Tibial nerve (tissue), 4 donors: ENCODE data around the gene SLC16A12. TPM values are rescaled to one million over a fixed set of nuclear protein-coding genes. Genes with fewer than 3 reads are reported as not detected.
A peak's percentile ranks its signal among the peaks of the same experiment; 100 is the strongest.

Experiments used
- DNase-seq, 2 donors: peaks; one replicate each; pipeline ENCODE4 v3.0.0-alpha.2; 2019; ENCODE audit warnings: low spot score in 2 of 2
- H3K27ac ChIP-seq, 4 donors: fragments of 200-600 bp; sonication (generic) in 3 of 4; one replicate each; pipeline ENCODE4 v1.5.1; 2017 to 2019; ENCODE audit warnings: mild to moderate bottlenecking in 1 of 4
- H3K27me3 ChIP-seq, 2 donors: fragments of 200-600 bp; sonication (generic) in 1 of 2; one replicate each; pipeline versions ENCODE4 v1.5.1 to v1.6.0; 2017 to 2019
- H3K36me3 ChIP-seq, 3 donors: fragments of 200-600 bp; sonication (generic); one replicate each; pipeline ENCODE4 v1.5.1; 2018 to 2019
- H3K4me1 ChIP-seq, 4 donors: fragments of 200-600 bp; sonication (generic) in 3 of 4; one replicate each; pipeline ENCODE4 v1.5.1; 2017 to 2019
- H3K4me3 ChIP-seq, 4 donors: fragments of 200-600 bp; sonication (generic) in 3 of 4; one replicate each; pipeline ENCODE4 v1.5.1; 2017 to 2019; ENCODE audit warnings: mild to moderate bottlenecking in 1 of 4, moderate library complexity in 1 of 4
- H3K9me3 ChIP-seq, 4 donors: fragments of 200-600 bp; sonication (generic) in 3 of 4; one replicate each; pipeline ENCODE4 v1.5.1; 2017 to 2019
- CTCF ChIP-seq, 5 experiments: fragments of 200-600 bp in 3 of 5; fragments of 450-650 bp in 2 of 5; sonication (generic) in 3 of 5; IDR thresholded peaks; one replicate each; pipeline ENCODE4 v1.5.1; 2016 to 2019; ENCODE audit warnings: antibody characterized with exemption in 5 of 5, mild to moderate bottlenecking in 3 of 5, moderate library complexity in 2 of 5
- EP300 ChIP-seq, 2 donors: sonication (generic); formaldehyde crosslinking; IDR thresholded peaks; one replicate each; pipeline ENCODE4 v1.6.1; 2017; ENCODE audit warnings: antibody characterized with exemption in 2 of 2, mild to moderate bottlenecking in 1 of 2
- POLR2A ChIP-seq, 2 donors: fragments of 450-650 bp; IDR thresholded peaks; one replicate each; pipeline ENCODE4 v1.6.1; 2017; ENCODE audit warnings: antibody characterized with exemption in 2 of 2, mild to moderate bottlenecking in 2 of 2, moderate library complexity in 2 of 2
- WGBS, 2 donors: methylation state at CpG; one replicate each; pipeline ENCODE4 v1.1.5; 2018; 5-methylcytosine and 5-hydroxymethylcytosine counted together
- total RNA-seq, 4 donors: library from RNA; depleted of rRNA; stranded (reverse); fragments of >200 nt; gene quantifications; one replicate each; pipeline ENCODE4 v1.1.0, GENCODE V29; 2016

SLC16A12 gene
- total RNA-seq, 4 donors from 2014 or later: 25.8 to 45.4 (median 42.8) TPM

- Histone ChIP-seq H3K27me3 (no peaks in the 10 kb centered on the region), H3K27ac (peak overlapping the region in 2 of 4 donors; percentile 63 to 76), H3K4me1 (peaks cover 0 to 33% (median 0%) of the 10 kb centered on the region in 4 donors), H3K36me3 (no peaks in the 10 kb centered on the region), H3K4me3 (no peak overlapping the region), H3K9me3 (no peaks in the 10 kb centered on the region)
- TF ChIP-seq CTCF (IDR thresholded peaks at IDR 0.05): no peak
- TF ChIP-seq EP300 (IDR thresholded peaks at IDR 0.05): peak in 1 of 2 donors; percentile 41
- TF ChIP-seq POLR2A (IDR thresholded peaks at IDR 0.05): no peak
- 62 to 76% methylated on average over 3 of the region's 3 CpGs for WGBS, 2 donors
- DNase-seq: no peak
These were observed 40.8 kb downstream of the SLC16A12 start for GRCh38 chr10:89494575-89494974.

- TF ChIP-seq EP300 (IDR thresholded peaks at IDR 0.05) (no peak), CTCF (IDR thresholded peaks at IDR 0.05) (no peak), POLR2A (IDR thresholded peaks at IDR 0.05) (no peak)
- 35 to 40% methylated on average over 5 of the region's 5 CpGs for WGBS, 2 donors
- Histone ChIP-seq H3K4me1 (peaks cover 0 to 33% (median 0%) of the 10 kb centered on the region in 4 donors), H3K27ac (peak overlapping the region in 2 of 4 donors; percentile 63 to 76), H3K36me3 (no peaks in the 10 kb centered on the region), H3K9me3 (no peaks in the 10 kb centered on the region), H3K4me3 (no peak overlapping the region), H3K27me3 (no peaks in the 10 kb centered on the region)
- DNase-seq: no peak
These were observed 41.3 kb downstream of the SLC16A12 start for GRCh38 chr10:89494068-89494467.

GRCh38 chr10:89491932-89492331, 43.5 kb downstream of the SLC16A12 start:
- H3K27me3 ChIP-seq: no peaks in the 10 kb centered on the region
- H3K4me3 ChIP-seq: no peak overlapping the region
- WGBS, 2 donors: 87 to 94% methylated on average over 2 of the region's 2 CpGs
- H3K27ac ChIP-seq: no peak overlapping the region
- no peak for DNase-seq
- H3K36me3 ChIP-seq: no peaks in the 10 kb centered on the region
- H3K4me1 ChIP-seq: peaks cover 0 to 33% (median 0%) of the 10 kb centered on the region in 4 donors
- no peaks in the 10 kb centered on the region for H3K9me3 ChIP-seq
- TF ChIP-seq EP300 (IDR thresholded peaks at IDR 0.05) (no peak), CTCF (IDR thresholded peaks at IDR 0.05) (no peak), POLR2A (IDR thresholded peaks at IDR 0.05) (no peak)

- TF ChIP-seq EP300 (IDR thresholded peaks at IDR 0.05) (no peak), POLR2A (IDR thresholded peaks at IDR 0.05) (no peak), CTCF (IDR thresholded peaks at IDR 0.05) (no peak)
- 79 to 81% methylated on average over 4 of the region's 4 CpGs for WGBS, 2 donors
- peaks cover 0 to 33% (median 0%) of the 10 kb centered on the region in 4 donors for H3K4me1 ChIP-seq
These were observed 44.6 kb downstream of the SLC16A12 start for GRCh38 chr10:89490596-89491335.

GRCh38 chr10:89482256-89482655, 53.1 kb downstream of the SLC16A12 start:
- Histone ChIP-seq H3K4me3 (no peak overlapping the region), H3K36me3 (no peaks in the 10 kb centered on the region), H3K27ac (peak overlapping the region; percentile 60 to 91 (median 78)), H3K9me3 (no peaks in the 10 kb centered on the region), H3K27me3 (no peaks in the 10 kb centered on the region), H3K4me1 (peaks cover 0 to 59% (median 38%) of the 10 kb centered on the region in 4 donors)
- 93 to 98% methylated on average over 3 of the region's 3 CpGs for WGBS, 2 donors
- no peak for DNase-seq
- TF ChIP-seq EP300 (IDR thresholded peaks at IDR 0.05) (no peak), POLR2A (IDR thresholded peaks at IDR 0.05) (no peak), CTCF (IDR thresholded peaks at IDR 0.05) (no peak)

More at GRCh38 chr10:89490596-89491335, 44.6 kb downstream of the SLC16A12 start:
- Histone ChIP-seq H3K4me3 (no peak overlapping the region), H3K9me3 (no peaks in the 10 kb centered on the region), H3K36me3 (no peaks in the 10 kb centered on the region), H3K27me3 (no peaks in the 10 kb centered on the region), H3K27ac (peak overlapping the region in 2 of 4 donors; percentile 30 to 59)
- DNase-seq: no peak
